A673 (cell line): ENCODE results near the gene MAOB.

ENCODE experiments used
- EZH2 ChIP-seq: fragments of 200-600 bp; sonication (generic); IDR thresholded peaks from 2 replicates; pipeline ENCODE4 v1.6.1; 2017; ENCODE audit warnings: borderline replicate concordance, low read depth, mild to moderate bottlenecking, mixed read lengths, antibody characterized with exemption, low read length; ENCODE audit not compliant: poor library complexity, severe bottlenecking
- TF ChIP-seq, protein P1 (sequence below): fragments of 300-800, 200-600 bp; sonication (generic); conservative IDR thresholded peaks from 2 replicates; pipeline ENCODE4 v1.5.1; 2017; ENCODE audit warnings: low read depth, mild to moderate bottlenecking, antibody characterized with exemption, low read length, moderate library complexity, mixed read lengths

DNA sequence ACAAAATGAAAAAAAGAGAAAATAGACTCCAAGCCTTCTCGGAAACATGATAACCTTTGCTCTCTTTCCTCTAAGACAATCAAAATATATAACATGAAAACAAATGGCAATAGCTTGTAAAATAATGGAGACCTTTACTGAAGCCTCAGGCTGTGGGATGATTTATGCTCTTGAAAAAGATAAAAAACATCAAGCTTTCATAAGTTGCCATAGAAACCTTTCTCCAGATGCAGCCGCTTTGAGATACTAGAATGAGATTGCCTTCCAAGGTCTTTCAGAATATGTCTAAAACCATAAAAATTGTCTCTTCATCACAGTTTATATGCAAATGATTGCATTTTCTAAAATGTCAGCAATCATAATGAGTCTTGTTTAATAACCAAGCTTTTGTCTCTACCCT lies 31.6 kb downstream of the MAOB start:
- TF ChIP-seq, protein P1, sequence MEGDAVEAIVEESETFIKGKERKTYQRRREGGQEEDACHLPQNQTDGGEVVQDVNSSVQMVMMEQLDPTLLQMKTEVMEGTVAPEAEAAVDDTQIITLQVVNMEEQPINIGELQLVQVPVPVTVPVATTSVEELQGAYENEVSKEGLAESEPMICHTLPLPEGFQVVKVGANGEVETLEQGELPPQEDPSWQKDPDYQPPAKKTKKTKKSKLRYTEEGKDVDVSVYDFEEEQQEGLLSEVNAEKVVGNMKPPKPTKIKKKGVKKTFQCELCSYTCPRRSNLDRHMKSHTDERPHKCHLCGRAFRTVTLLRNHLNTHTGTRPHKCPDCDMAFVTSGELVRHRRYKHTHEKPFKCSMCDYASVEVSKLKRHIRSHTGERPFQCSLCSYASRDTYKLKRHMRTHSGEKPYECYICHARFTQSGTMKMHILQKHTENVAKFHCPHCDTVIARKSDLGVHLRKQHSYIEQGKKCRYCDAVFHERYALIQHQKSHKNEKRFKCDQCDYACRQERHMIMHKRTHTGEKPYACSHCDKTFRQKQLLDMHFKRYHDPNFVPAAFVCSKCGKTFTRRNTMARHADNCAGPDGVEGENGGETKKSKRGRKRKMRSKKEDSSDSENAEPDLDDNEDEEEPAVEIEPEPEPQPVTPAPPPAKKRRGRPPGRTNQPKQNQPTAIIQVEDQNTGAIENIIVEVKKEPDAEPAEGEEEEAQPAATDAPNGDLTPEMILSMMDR, result no peak
- TF ChIP-seq EZH2, result no peak
